GM12878 (cell line): ENCODE data around the gene NLRP6. TPM values are rescaled to one million over a fixed set of nuclear protein-coding genes. Genes with fewer than 3 reads are reported as not detected.

Experiments used
- ATAC-seq: fragments of 200-7000 bp; cut with Tn5 transposase; 3 replicates; pipeline ENCODE4 v1.9.1; 2020; ENCODE audit warnings: mild to moderate bottlenecking, moderate library complexity
- BruUV-seq: library from RNA; stranded (reverse); fragments of 400-500 nt; replicated peaks from 2 replicates; lab custom pipeline; 2021; lab: Mats Ljungman, UMichigan
- CTCF ChIA-PET: fragments of 300-600 bp; sonication (Branson Sonifier 250); formaldehyde crosslinking; extraction: SDS; loops from one replicate; lab custom pipeline; 2021; ENCODE audit warnings: inconsistent platforms; lab: Yijun Ruan, JAX
- POLR2A ChIA-PET: fragments of 350-600 bp; formaldehyde crosslinking; extraction: SDS; loops from one replicate; lab custom pipeline; 2021; ENCODE audit warnings: inconsistent platforms; lab: Charles Lee
- RAD21 ChIA-PET: fragments of 300-600 bp; sonication (Branson Sonifier 250); formaldehyde crosslinking; loops from one replicate; lab custom pipeline; 2023; ENCODE audit warnings: antibody characterized with exemption; ENCODE audit not compliant: unreplicated experiment; lab: Charles Lee
- SMC1A ChIA-PET: fragments of 300-600 bp; sonication (Branson Sonifier 250); formaldehyde crosslinking; loops from one replicate; lab custom pipeline; 2023; ENCODE audit not compliant: unreplicated experiment, uncharacterized antibody; lab: Charles Lee
- DNase-seq: peaks from one replicate; pipeline ENCODE4 v3.0.0-alpha.2; 2011; ENCODE audit warnings: low read depth, low spot score
- FAIRE-seq: peaks from 3 replicates; lab custom pipeline; 2011; peaks lifted over from hg19 to GRCh38; lab: Jason Lieb, UNC
- H2AFZ ChIP-seq: 2 replicates; pipeline ENCODE4 v1.6.0; 2011; ENCODE audit warnings: low read depth, low read length, control low read depth; ENCODE audit not compliant: control insufficient read depth
- H3K27ac ChIP-seq: 2 replicates; pipeline ENCODE4 v1.5.1; 2011; ENCODE audit warnings: control low read depth; ENCODE audit not compliant: control insufficient read depth, insufficient read depth
- H3K27me3 ChIP-seq, 2 experiments: replicated peaks in 1 of 2; 2 replicates each; pipeline versions ENCODE4 v1.6.0 to v1.6.1; 2011; ENCODE audit warnings: low read length in 1 of 2; ENCODE audit not compliant: control insufficient read depth in 2 of 2, insufficient read depth in 2 of 2
- H3K36me3 ChIP-seq, 2 experiments: 2 replicates each; pipeline ENCODE4 v1.5.1; 2011; ENCODE audit warnings: low read length in 1 of 2; ENCODE audit not compliant: control insufficient read depth in 2 of 2, insufficient read depth in 2 of 2
- H3K4me1 ChIP-seq: 2 replicates; pipeline ENCODE4 v1.6.1; 2011; ENCODE audit warnings: mild to moderate bottlenecking, low read length, moderate library complexity, mixed read lengths; ENCODE audit not compliant: control insufficient read depth, insufficient read depth
- H3K4me2 ChIP-seq: 2 replicates; pipeline ENCODE4 v1.6.0; 2011; ENCODE audit warnings: control low read depth; ENCODE audit not compliant: control insufficient read depth, insufficient read depth
- H3K4me3 ChIP-seq: fragments of 200-600 bp; sonication (generic); 2 replicates; pipeline ENCODE4 v1.5.1; 2016
- H3K79me2 ChIP-seq: 2 replicates; pipeline ENCODE4 v1.6.0; 2011; ENCODE audit warnings: low read length; ENCODE audit not compliant: control insufficient read depth, insufficient read depth
- H3K9ac ChIP-seq: 2 replicates; pipeline ENCODE4 v1.8.0; 2011; ENCODE audit warnings: low read length, control low read depth, mixed read lengths; ENCODE audit not compliant: control insufficient read depth, insufficient read depth
- H3K9me3 ChIP-seq: replicated peaks from 3 replicates; pipeline ENCODE4 v1.5.1; 2011; ENCODE audit warnings: mild to moderate bottlenecking, low read length; ENCODE audit not compliant: control insufficient read depth, insufficient read depth
- H4K20me1 ChIP-seq: 2 replicates; pipeline ENCODE4 v1.6.0; 2011; ENCODE audit not compliant: control insufficient read depth, insufficient read depth
- ETV6 ChIP-seq, 2 experiments: fragments of 450-650 bp in 1 of 2; IDR thresholded peaks in 1 of 2; conservative IDR thresholded peaks in 1 of 2; 2 replicates each; pipeline ENCODE4 v1.6.1; 2014; ENCODE audit warnings: antibody characterized with exemption in 1 of 2, borderline replicate concordance in 1 of 2, low read depth in 1 of 2, mild to moderate bottlenecking in 1 of 2, moderate library complexity in 1 of 2
- IKZF2 ChIP-seq, 2 experiments: fragments of 450-650 bp; IDR thresholded peaks; 2 replicates each; pipeline ENCODE4 v1.6.1; 2017; ENCODE audit warnings: mild to moderate bottlenecking in 2 of 2, moderate library complexity in 2 of 2
- KAT2A ChIP-seq: conservative IDR thresholded peaks from 2 replicates; pipeline ENCODE4 v1.6.1; 2011; ENCODE audit warnings: low read depth, low read length; ENCODE audit not compliant: control insufficient read depth
- NFYA ChIP-seq: IDR thresholded peaks from 2 replicates; pipeline ENCODE4 v1.6.1; 2011; ENCODE audit warnings: low read depth, mild to moderate bottlenecking, low read length, improper control_type of control experiment, borderline replicate concordance
- PAX5 ChIP-seq: IDR thresholded peaks from 2 replicates; pipeline ENCODE4 v1.6.1; 2011; ENCODE audit warnings: low read depth, low read length, borderline replicate concordance
- PML ChIP-seq: IDR thresholded peaks from 2 replicates; pipeline ENCODE4 v1.6.1; 2012; ENCODE audit warnings: low read length, inconsistent platforms
- SUZ12 ChIP-seq: fragments of 200-600 bp; sonication (generic); IDR thresholded peaks from one replicate; pipeline ENCODE4 v1.6.1; 2018; ENCODE audit warnings: antibody characterized with exemption, mild to moderate bottlenecking; ENCODE audit not compliant: unreplicated experiment
- TCF12 ChIP-seq: IDR thresholded peaks from 2 replicates; pipeline ENCODE4 v1.6.1; 2011; ENCODE audit warnings: low read depth, mild to moderate bottlenecking, low read length
- WGBS: methylation state at CpG from one replicate; pipeline ENCODE4 v1.1.6; 2016; ENCODE audit warnings: low lambda C conversion rate; ENCODE audit not compliant: insufficient replicate concordance, insufficient coverage; ENCODE audit errors: missing lambda C conversion rate; 5-methylcytosine and 5-hydroxymethylcytosine counted together
- in situ Hi-C: fragments of 300-500 bp; cut with MboI; formaldehyde crosslinking; loops from 9 replicates; pipeline ENCODE4 v1.14.3; 2018; ENCODE audit warnings: mixed read lengths
- intact Hi-C: fragments of 100-400 bp; cut with micrococcal nuclease; formaldehyde crosslinking; loops from one replicate; pipeline ENCODE4 v1.14.2; 2022; ENCODE audit not compliant: unreplicated experiment
- polyA plus RNA-seq, 11 experiments: library from polyadenylated mRNA; depleted of rRNA in 4 of 11; unstranded in 6 of 11; stranded (reverse) in 5 of 11; fragments of >200 nt; fragmentation: Nextera tagmentation in 4 of 11; fragmentation: Illumina TruSeq in 1 of 11; extraction: Ambion mirVana in 4 of 11; extraction: Trizol in 1 of 11; gene quantifications; 1 replicate in 1 of 11; 2 replicates in 10 of 11; pipeline versions ENCODE4 v1.2.1 to v1.2.3, GENCODE V29; 2011 to 2016; ENCODE audit warnings: inconsistent platforms in 2 of 11, missing spikeins in 2 of 11, low read depth in 1 of 11
- total RNA-seq, 4 experiments: library from RNA; depleted of rRNA in 3 of 4; stranded (reverse); fragments of >200 nt in 3 of 4; fragmentation: Illumina TruSeq in 1 of 4; extraction: Trizol in 1 of 4; gene quantifications; 2 replicates each; pipeline versions ENCODE4 v1.2.1 to v1.2.3, GENCODE V29; 2013 to 2021
- TF ChIP-seq, protein P1 (sequence below): IDR thresholded peaks from 2 replicates; pipeline ENCODE4 v1.6.1; 2012; ENCODE audit warnings: improper control_type of control experiment, low read depth, low read length; ENCODE audit not compliant: insufficient replicate concordance
- TF ChIP-seq, protein P2 (sequence below): fragments of 450-650 bp; IDR thresholded peaks from 2 replicates; pipeline ENCODE4 v1.6.1; 2018; ENCODE audit warnings: borderline replicate concordance, mild to moderate bottlenecking; ENCODE audit not compliant: partially characterized antibody
- TF ChIP-seq, protein P3 (sequence below): fragments of 450-650 bp; IDR thresholded peaks from 2 replicates; pipeline ENCODE4 v1.6.1; 2017; ENCODE audit warnings: mild to moderate bottlenecking

Gene NLRP6
- total and polyA plus RNA-seq, 10 of the 15 experiments (the other 5 are each of a cell fraction or from before 2014, with no cell fraction given), result 0.03 to 0.11 TPM; not detected in 8

DNA sequence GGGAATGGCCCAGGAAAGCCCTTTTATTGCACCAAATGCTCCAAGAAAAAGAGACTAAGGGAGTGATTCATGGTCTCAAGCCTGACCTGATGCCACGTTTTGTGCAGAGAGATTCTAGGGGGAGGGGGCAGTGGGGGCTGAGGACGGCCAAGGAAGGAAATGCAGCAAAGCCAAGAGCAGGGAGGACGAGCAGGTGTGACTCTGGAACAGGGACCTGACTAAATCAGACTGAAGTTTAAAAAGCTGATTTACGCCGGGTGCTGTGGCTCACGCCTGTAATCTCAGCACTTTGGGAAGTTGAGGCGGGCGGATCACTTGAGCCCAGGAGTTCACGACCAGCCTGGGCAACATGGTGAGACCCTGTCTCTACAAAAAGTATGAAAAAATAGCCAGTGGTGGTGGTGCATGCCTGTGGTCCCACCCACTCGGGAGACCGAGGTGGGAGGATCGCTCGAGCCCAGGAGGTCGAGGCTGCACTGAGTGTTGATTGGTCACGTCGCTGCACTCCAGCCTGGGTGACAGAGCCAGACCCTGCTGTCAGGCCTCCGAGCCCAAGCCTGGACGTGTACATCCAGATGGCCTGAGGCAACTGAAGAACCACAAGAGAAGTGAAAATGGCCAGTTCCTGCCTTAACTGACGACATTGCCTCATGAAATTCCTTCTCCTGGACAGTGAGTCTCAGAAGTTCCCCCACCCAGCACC, 53.3 kb downstream of the NLRP6 start:
- H3K4me3 ChIP-seq, result no peak overlapping the region
- ATAC-seq (no peak), DNase-seq (no peak), FAIRE-seq (no peak)
- WGBS, result 70% methylated on average over 19 of the region's 19 CpGs
- ChIA-PET RAD21 (interaction anchor here (1.1 to 5.2 kb wide), 5 partner anchors 12 to 23 kb away, joined by 3 to 68 read pairs (median 21); no protein-coding TSS in a partner anchor), CTCF (interaction anchor here (1.1 to 5.4 kb wide), 6 partner anchors 14 to 25 kb away, joined by 3 to 36 read pairs (median 16); partner anchors contain the start of gene IFITM2), SMC1A (interaction anchor here (1.1 to 4.5 kb wide), 8 partner anchors 9 to 23 kb away, joined by 4 to 44 read pairs (median 22); no protein-coding TSS in a partner anchor), POLR2A (interaction anchor here (2.7 to 6.0 kb wide), 5 partner anchors 9 to 24 kb away, joined by 14 to 86 read pairs (median 45); partner anchors contain the start of gene IFITM1)
- no peaks in the 10 kb centered on the region for H3K27me3 ChIP-seq
- BruUV-seq, result no TSS peak
- H2AFZ ChIP-seq, result no peak overlapping the region
- H3K9me3 ChIP-seq, result peaks cover 5% of the 10 kb centered on the region; the same call in 2 of the 3 replicates
- intact Hi-C loops, result loop anchor here (2.0 kb wide), 1 partner anchor 17 kb away; the partner anchor contains the start of gene IFITM1
- H3K9ac ChIP-seq, result no peak overlapping the region
- peaks cover 42% of the 10 kb centered on the region for H3K4me1 ChIP-seq
- H3K79me2 ChIP-seq, result no peaks in the 10 kb centered on the region; the same call in 1 of the 2 replicates
- no peaks in the 10 kb centered on the region for H4K20me1 ChIP-seq
- no peaks in the 10 kb centered on the region for H3K36me3 ChIP-seq
- H3K27ac ChIP-seq, result peak overlapping the region; percentile 82
- in situ Hi-C loops, result no loop called here
- H3K4me2 ChIP-seq, result peak overlapping the region; percentile 89
- TF ChIP-seq ETV6 (conservative IDR thresholded peaks at IDR 0.05 in 1 of 2, IDR thresholded peaks at IDR 0.05 in 1 of 2; ENCODE audit: borderline replicate concordance in 1 of 2, low read depth in 1 of 2), result no peak
- no peak for TF ChIP-seq SUZ12
- TF ChIP-seq NFYA, result no peak
- TF ChIP-seq, protein P1, sequence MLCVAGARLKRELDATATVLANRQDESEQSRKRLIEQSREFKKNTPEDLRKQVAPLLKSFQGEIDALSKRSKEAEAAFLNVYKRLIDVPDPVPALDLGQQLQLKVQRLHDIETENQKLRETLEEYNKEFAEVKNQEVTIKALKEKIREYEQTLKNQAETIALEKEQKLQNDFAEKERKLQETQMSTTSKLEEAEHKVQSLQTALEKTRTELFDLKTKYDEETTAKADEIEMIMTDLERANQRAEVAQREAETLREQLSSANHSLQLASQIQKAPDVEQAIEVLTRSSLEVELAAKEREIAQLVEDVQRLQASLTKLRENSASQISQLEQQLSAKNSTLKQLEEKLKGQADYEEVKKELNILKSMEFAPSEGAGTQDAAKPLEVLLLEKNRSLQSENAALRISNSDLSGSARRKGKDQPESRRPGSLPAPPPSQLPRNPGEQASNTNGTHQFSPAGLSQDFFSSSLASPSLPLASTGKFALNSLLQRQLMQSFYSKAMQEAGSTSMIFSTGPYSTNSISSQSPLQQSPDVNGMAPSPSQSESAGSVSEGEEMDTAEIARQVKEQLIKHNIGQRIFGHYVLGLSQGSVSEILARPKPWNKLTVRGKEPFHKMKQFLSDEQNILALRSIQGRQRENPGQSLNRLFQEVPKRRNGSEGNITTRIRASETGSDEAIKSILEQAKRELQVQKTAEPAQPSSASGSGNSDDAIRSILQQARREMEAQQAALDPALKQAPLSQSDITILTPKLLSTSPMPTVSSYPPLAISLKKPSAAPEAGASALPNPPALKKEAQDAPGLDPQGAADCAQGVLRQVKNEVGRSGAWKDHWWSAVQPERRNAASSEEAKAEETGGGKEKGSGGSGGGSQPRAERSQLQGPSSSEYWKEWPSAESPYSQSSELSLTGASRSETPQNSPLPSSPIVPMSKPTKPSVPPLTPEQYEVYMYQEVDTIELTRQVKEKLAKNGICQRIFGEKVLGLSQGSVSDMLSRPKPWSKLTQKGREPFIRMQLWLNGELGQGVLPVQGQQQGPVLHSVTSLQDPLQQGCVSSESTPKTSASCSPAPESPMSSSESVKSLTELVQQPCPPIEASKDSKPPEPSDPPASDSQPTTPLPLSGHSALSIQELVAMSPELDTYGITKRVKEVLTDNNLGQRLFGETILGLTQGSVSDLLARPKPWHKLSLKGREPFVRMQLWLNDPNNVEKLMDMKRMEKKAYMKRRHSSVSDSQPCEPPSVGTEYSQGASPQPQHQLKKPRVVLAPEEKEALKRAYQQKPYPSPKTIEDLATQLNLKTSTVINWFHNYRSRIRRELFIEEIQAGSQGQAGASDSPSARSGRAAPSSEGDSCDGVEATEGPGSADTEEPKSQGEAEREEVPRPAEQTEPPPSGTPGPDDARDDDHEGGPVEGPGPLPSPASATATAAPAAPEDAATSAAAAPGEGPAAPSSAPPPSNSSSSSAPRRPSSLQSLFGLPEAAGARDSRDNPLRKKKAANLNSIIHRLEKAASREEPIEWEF, result no peak
- TF ChIP-seq, protein P2, sequence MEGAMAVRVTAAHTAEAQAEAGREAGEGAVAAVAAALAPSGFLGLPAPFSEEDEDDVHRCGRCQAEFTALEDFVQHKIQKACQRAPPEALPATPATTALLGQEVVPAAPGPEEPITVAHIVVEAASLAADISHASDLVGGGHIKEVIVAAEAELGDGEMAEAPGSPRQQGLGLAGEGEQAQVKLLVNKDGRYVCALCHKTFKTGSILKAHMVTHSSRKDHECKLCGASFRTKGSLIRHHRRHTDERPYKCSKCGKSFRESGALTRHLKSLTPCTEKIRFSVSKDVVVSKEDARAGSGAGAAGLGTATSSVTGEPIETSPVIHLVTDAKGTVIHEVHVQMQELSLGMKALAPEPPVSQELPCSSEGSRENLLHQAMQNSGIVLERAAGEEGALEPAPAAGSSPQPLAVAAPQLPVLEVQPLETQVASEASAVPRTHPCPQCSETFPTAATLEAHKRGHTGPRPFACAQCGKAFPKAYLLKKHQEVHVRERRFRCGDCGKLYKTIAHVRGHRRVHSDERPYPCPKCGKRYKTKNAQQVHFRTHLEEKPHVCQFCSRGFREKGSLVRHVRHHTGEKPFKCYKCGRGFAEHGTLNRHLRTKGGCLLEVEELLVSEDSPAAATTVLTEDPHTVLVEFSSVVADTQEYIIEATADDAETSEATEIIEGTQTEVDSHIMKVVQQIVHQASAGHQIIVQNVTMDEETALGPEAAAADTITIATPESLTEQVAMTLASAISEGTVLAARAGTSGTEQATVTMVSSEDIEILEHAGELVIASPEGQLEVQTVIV, result no peak
- no peak for TF ChIP-seq PAX5
- TF ChIP-seq, protein P3, sequence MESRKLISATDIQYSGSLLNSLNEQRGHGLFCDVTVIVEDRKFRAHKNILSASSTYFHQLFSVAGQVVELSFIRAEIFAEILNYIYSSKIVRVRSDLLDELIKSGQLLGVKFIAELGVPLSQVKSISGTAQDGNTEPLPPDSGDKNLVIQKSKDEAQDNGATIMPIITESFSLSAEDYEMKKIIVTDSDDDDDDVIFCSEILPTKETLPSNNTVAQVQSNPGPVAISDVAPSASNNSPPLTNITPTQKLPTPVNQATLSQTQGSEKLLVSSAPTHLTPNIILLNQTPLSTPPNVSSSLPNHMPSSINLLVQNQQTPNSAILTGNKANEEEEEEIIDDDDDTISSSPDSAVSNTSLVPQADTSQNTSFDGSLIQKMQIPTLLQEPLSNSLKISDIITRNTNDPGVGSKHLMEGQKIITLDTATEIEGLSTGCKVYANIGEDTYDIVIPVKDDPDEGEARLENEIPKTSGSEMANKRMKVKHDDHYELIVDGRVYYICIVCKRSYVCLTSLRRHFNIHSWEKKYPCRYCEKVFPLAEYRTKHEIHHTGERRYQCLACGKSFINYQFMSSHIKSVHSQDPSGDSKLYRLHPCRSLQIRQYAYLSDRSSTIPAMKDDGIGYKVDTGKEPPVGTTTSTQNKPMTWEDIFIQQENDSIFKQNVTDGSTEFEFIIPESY, result no peak
- no peak for TF ChIP-seq KAT2A
- no peak for TF ChIP-seq PML
- TF ChIP-seq TCF12, result no peak
- no peak for TF ChIP-seq IKZF2 (IDR thresholded peaks at IDR 0.05)
